KOPT-K1 (cell line): ENCODE results near the gene PCED1B.
"Not testable (repeated sequence)": the region's sequence is repeated elsewhere in the genome, so short reads cannot be mapped to it uniquely, and the experiment has no call there.

Experiments
- H3K27ac ChIP-seq: fragments of 200-600 bp; sonication (generic); 2 replicates; pipeline ENCODE4 v1.5.1; 2016; ENCODE audit warnings: antibody characterized with exemption, mild to moderate bottlenecking, low read depth, low read length; ENCODE audit not compliant: poor library complexity, severe bottlenecking
- H3K36me3 ChIP-seq: fragments of 200-600 bp; sonication (generic); 2 replicates; pipeline ENCODE4 v1.5.1; 2017; ENCODE audit warnings: antibody characterized with exemption, mild to moderate bottlenecking, low read length, moderate library complexity; ENCODE audit not compliant: insufficient read depth
- H3K9me3 ChIP-seq: fragments of 200-600 bp; sonication (generic); 2 replicates; pipeline ENCODE4 v1.5.1; 2017; ENCODE audit warnings: antibody characterized with exemption, low read length, mild to moderate bottlenecking; ENCODE audit not compliant: insufficient read depth, poor library complexity, severe bottlenecking

PCED1B gene, protein sequence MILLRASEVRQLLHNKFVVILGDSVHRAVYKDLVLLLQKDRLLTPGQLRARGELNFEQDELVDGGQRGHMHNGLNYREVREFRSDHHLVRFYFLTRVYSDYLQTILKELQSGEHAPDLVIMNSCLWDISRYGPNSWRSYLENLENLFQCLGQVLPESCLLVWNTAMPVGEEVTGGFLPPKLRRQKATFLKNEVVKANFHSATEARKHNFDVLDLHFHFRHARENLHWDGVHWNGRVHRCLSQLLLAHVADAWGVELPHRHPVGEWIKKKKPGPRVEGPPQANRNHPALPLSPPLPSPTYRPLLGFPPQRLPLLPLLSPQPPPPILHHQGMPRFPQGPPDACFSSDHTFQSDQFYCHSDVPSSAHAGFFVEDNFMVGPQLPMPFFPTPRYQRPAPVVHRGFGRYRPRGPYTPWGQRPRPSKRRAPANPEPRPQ

DNA sequence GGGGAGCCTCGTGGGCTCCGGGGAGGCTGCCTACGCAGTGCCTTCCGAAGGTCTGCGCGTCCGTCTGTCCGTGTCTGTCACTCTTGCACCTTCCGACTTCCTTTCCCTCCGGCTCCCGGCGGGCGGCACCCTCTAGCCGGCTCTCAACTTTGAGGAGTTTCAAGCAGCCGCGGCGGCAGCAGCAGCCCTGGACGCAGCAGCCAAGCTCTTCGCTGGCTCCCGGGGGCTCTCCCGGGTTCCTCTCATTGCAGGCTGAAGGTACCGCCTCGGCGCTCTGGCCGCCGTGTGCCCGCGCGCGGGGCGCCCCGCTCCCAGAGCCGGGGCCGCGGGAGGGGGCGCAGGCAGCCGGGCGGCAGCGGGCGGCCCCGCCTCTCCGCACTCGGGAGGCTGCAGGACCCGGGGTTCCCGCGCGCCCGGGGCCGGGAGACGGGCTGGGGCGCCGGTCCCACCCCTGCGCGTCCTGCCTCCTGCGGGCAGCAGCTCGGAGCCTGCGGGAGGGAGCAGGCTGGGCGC, at the start of gene PCED1B, which contains the start of gene AMIGO2:
Gene PCED1B, plus strand, starts transcription at position 154 of the 513 bp plus-strand sequence. CDS start 155,443 bp downstream, outside the sequence.
Gene AMIGO2, minus strand, starts transcription at position 492 of the 513 bp plus-strand sequence. CDS start 957 bp downstream, outside the sequence.
- Histone ChIP-seq H3K9me3 (no peaks in the 10 kb centered on the region), H3K36me3 (no peaks in the 10 kb centered on the region), H3K27ac (peak within 1 kb of the TSS; percentile 56)

GRCh38 chr12:47029903-47030302, 49.5 kb upstream of the PCED1B start:
- Histone ChIP-seq H3K9me3 (no peaks in the 10 kb centered on the region), H3K36me3 (no peaks in the 10 kb centered on the region), H3K27ac (no peak overlapping the region)

GRCh38 chr12:47032644-47033043, 46.8 kb upstream of the PCED1B start:
- no peaks in the 10 kb centered on the region for H3K9me3 ChIP-seq
- no peak overlapping the region for H3K27ac ChIP-seq
- no peaks in the 10 kb centered on the region for H3K36me3 ChIP-seq

GRCh38 chr12:47033081-47033480, 46.3 kb upstream of the PCED1B start:
- no peaks in the 10 kb centered on the region for H3K36me3 ChIP-seq
- H3K9me3 ChIP-seq, result no peaks in the 10 kb centered on the region
- H3K27ac ChIP-seq, result no peak overlapping the region

DNA sequence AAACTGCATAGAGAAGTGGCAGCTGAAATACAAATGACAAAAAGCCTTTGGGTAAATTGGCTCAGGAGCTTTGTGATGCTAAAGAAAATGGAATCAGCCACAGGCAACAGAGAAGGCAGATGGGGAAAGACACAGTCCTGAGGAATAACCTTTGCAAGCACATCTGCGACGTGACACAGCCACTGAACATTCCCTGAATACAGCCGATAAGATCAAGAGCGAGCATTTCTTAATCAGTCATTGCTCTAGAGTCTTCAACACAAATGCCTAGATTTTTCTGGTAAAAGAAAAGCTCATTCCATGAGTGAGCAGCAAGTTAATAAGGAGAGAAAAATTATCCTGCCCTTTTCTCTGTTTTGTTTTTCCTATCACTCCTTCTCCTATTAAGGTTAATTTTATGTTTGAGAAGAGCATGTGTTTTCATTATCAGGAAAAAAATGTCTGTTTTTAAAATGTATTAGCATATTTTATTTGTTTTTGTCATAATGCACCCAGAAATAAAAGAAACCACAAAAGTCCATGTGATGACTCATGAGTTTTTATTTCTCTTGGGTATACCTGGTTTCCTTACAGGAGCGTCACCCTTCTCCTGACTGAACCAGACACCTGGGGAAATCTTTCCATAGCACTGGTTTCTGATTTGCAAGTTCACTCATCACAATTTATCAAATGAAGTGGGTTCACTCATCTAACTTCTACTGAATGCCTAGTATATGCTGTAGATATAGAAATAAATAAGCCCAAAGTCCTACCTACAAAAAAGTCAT, 45.4 kb upstream of the PCED1B start:
- no peaks in the 10 kb centered on the region for H3K9me3 ChIP-seq
- no peak overlapping the region for H3K27ac ChIP-seq
- no peaks in the 10 kb centered on the region for H3K36me3 ChIP-seq

DNA sequence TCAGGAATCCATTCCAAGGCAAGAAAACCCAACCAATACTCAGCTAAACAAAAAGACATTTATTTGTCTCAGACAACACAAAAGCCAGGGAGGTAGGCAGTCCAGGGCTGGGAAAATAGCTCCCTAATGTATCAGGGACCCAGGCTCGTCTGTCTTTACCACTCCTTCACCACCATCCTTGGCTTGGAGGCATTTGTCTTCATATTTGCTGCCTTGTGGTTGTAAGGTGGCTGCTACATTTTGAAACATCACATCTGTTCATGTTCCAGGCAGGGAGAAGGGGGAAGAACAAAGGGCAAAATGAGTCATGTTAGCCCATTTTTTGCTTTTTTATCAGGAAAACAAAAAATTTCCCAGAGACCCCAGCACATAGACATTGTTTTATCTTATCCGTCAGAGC, 44.8 kb upstream of the PCED1B start:
- no peaks in the 10 kb centered on the region for H3K9me3 ChIP-seq
- no peak overlapping the region for H3K27ac ChIP-seq
- H3K36me3 ChIP-seq, result no peaks in the 10 kb centered on the region

DNA sequence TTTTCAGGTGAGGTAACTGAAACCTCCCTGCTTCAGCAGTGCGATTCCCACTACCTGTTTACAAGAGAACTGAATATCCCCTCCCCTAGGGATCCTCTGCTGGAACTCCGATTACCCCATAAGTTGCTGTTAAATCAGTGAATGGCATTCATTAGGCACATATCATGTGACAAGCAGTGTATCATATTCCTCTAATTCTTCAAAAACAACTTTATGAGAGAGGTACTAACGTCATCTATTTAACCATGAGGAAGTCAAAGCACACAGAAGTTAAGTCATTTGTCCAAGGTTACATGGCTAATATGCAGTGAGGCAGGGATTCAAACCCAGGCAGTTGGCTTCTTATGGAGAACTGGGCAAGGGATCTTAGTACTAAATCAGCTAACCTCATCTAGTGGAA, 43.9 kb upstream of the PCED1B start:
- no peaks in the 10 kb centered on the region for H3K36me3 ChIP-seq
- no peak overlapping the region for H3K27ac ChIP-seq
- no peaks in the 10 kb centered on the region for H3K9me3 ChIP-seq

DNA sequence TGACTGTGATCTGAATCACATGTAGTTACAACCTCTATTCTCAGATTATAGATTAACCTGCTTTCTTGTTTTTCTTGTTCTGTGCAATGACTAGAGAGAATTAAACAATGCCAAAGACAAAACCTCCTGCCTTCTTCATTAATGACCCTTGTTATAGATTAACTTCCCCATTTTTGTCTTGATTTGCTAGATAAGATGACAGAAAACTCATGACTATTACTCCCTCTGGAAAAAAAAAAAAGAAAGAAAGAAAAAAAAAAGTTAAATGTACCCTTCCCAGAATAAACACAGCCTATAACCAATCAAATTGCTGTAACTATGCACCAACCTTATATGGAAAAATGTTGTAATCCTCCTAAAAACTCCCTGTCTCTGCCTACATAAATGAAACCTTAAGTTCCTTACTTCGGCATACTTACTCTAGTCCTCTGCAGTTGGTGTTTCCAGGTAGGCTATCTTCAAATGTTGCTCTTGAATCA, 41.1 kb upstream of the PCED1B start:
- no peaks in the 10 kb centered on the region for H3K9me3 ChIP-seq
- H3K36me3 ChIP-seq, result no peaks in the 10 kb centered on the region
- H3K27ac ChIP-seq, result no peak overlapping the region

GRCh38 chr12:47039079-47039478, 40.3 kb upstream of the PCED1B start:
- H3K9me3 ChIP-seq, result no peaks in the 10 kb centered on the region
- no peaks in the 10 kb centered on the region for H3K36me3 ChIP-seq
- no peak overlapping the region for H3K27ac ChIP-seq

DNA sequence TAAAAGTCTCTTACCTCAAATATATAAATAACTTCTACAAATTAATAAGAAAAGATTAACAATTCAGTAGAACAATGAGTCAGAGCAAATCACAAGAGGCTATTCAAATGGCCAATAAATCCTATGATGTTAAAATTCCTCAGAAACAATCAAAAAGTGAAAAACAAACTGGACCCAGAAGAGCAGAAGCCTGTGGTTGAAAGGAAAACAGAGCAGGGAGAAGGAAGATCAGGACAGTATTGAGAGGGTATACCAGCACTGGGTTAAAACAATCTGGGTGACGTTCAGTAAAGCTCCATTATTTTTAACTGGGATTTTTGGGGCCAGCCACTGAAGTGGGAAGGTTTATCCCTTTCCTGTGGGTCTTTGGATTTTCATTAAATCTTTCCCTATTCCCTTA, 39.7 kb upstream of the PCED1B start:
- Histone ChIP-seq H3K27ac (no peak overlapping the region), H3K9me3 (no peaks in the 10 kb centered on the region)

DNA sequence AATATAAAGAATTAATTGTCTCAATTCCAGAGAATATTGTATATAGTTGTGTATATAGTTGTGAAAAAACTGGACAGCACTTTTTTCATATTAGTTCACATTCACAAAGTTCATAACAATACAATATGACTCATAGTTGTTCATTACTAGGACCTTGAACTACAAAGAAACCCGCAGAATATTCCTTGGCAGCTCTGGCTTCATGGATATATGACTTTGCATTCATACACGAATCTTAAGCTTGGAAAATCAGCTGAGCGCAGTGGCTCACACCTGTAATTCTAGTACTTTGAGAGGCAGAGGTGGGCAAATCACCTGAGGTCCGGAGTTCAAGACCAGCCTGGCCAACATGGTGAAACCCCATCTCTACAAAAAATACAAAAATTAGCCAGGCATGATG, 38.1 kb upstream of the PCED1B start:
- H3K9me3 ChIP-seq, result no peaks in the 10 kb centered on the region
- no peaks in the 10 kb centered on the region for H3K36me3 ChIP-seq
- no peak overlapping the region for H3K27ac ChIP-seq

More for the DNA sequence above, 39.7 kb upstream of the PCED1B start:
- H3K36me3 ChIP-seq, result no peaks in the 10 kb centered on the region

DNA sequence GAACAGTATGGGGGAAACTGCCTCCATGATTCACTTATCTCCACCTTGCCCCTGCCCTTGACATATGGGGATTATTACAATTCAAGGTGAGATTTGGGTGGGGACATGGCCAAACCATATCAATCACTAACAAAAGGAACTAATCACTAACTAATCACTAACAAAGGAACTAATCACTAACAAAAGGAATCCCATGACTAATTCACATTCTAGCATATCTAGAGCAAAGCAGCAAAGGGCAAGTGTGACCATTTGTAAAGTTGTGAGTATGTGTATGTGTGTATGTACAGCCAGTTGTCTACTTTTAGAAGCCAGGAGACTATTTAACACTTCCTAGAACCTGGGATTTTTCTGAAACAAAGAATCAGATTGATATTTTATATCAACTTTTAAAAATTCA, 30.9 kb upstream of the PCED1B start:
- Histone ChIP-seq H3K36me3 (no peaks in the 10 kb centered on the region), H3K9me3 (peaks cover 11% of the 10 kb centered on the region), H3K27ac (no peak overlapping the region)

DNA sequence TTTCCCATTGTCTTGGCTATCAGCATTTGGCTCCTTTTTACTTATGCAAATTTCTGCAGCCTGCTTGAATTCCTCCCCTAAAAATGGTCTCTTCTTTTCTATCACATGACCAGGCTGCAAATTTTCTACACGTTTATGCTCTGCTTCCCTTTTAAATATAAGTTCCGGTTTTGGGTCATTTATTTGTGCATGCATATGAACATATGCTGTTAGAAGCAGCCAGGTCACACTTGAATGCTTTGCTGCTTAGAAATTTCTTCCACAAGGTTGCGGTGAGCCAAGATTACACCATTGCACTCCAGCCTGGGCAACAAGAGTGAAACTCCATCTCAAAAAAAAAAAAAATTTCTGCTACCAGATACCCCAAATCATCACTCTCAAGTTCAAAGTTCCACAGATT, 28.1 kb upstream of the PCED1B start:
- H3K36me3 ChIP-seq, H3K27ac ChIP-seq: not testable (repeated sequence)
- peaks cover 11% of the 10 kb centered on the region for H3K9me3 ChIP-seq

GRCh38 chr12:47052274-47052673, 27.1 kb upstream of the PCED1B start:
- Histone ChIP-seq H3K36me3 (no peaks in the 10 kb centered on the region), H3K27ac (no peak overlapping the region), H3K9me3 (peaks cover 11% of the 10 kb centered on the region)

DNA sequence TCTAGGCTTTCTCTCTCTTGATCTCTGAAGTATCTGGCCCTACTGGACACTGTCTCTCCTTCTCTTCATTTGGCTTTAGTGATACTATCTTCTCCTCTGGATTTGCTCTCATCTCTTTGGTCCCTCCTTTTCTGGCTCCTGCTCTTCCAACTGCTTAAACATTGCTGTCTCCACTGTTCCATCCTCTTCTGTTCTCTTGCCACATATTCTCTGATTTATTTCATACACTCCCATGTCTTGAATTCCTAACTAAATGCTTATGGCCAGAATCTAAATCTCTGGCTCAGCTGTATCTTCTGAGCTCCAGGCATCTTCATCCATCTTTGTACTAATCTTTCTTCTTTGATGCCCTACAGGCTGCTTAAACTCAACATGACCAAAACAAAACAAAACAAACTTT, 25.5 kb upstream of the PCED1B start:
- no peaks in the 10 kb centered on the region for H3K36me3 ChIP-seq
- H3K9me3 ChIP-seq, result peaks cover 11% of the 10 kb centered on the region

More for the DNA sequence above, 25.5 kb upstream of the PCED1B start:
- H3K27ac ChIP-seq, result no peak overlapping the region
